GM12872 (cell line): ENCODE measurements around the gene NQO1.

Source experiments
- CTCF ChIP-seq: IDR thresholded peaks from 3 replicates; pipeline ENCODE4 v1.5.1; 2011; ENCODE audit warnings: low read depth, mild to moderate bottlenecking, low read length, moderate library complexity; ENCODE audit not compliant: insufficient read depth

Gene NQO1

GRCh38 chr16:69727916-69728270 is 1.5 kb upstream of the NQO1 start:
- TF ChIP-seq CTCF, result no peak

GRCh38 chr16:69725480-69726312 is 664 bp downstream of the NQO1 start:
- TF ChIP-seq CTCF, result no peak

GRCh38 chr16:69724981-69725479 is 1.3 kb downstream of the NQO1 start:
- TF ChIP-seq CTCF, result no peak

- no peak for TF ChIP-seq CTCF
Measured at GRCh38 chr16:69724414-69724873, 1.9 kb downstream of the NQO1 start.

- TF ChIP-seq CTCF, result no peak
Measured at GRCh38 chr16:69721441-69721957, 4.9 kb downstream of the NQO1 start.

- TF ChIP-seq CTCF, result no peak
Measured at GRCh38 chr16:69720822-69721430, 5.4 kb downstream of the NQO1 start.

GRCh38 chr16:69718111-69718764 is 8.1 kb downstream of the NQO1 start:
- no peak for TF ChIP-seq CTCF
